H1 (cell line): ENCODE measurements around the gene TMEM25. TPM values are rescaled to one million over a fixed set of nuclear protein-coding genes. Genes with fewer than 3 reads are reported as not detected.

ENCODE experiments used
- BCL11A ChIP-seq, 2 experiments: IDR thresholded peaks; one replicate each; pipeline ENCODE4 v1.6.1; 2011; ENCODE audit warnings: low read depth in 2 of 2, low read length in 2 of 2, mild to moderate bottlenecking in 2 of 2
- CHD7 ChIP-seq: fragments of 300-600 bp; sonication (generic); IDR thresholded peaks from 2 replicates; pipeline ENCODE4 v1.7.1; 2012; ENCODE audit warnings: low read length, moderate library complexity, mild to moderate bottlenecking, inconsistent platforms; ENCODE audit not compliant: insufficient replicate concordance
- HDAC2 ChIP-seq, 2 experiments: fragments of 300-600 bp in 1 of 2; sonication (generic) in 1 of 2; IDR thresholded peaks; 2 replicates each; pipeline ENCODE4 v1.6.1; 2011 to 2012; ENCODE audit warnings: low read depth in 2 of 2, low read length in 2 of 2, mild to moderate bottlenecking in 2 of 2, moderate library complexity in 2 of 2, borderline replicate concordance in 1 of 2, inconsistent platforms in 1 of 2
- KDM5A ChIP-seq: fragments of 200-600 bp; IDR thresholded peaks from 2 replicates; pipeline ENCODE4 v1.7.1; 2012; ENCODE audit warnings: mild to moderate bottlenecking, low read length, inconsistent platforms, mixed read lengths
- RXRA ChIP-seq: IDR thresholded peaks from 2 replicates; pipeline ENCODE4 v1.6.1; 2011; ENCODE audit warnings: low read depth, mild to moderate bottlenecking, low read length, moderate library complexity; ENCODE audit not compliant: insufficient read depth
- USF2 ChIP-seq: IDR thresholded peaks from 2 replicates; pipeline ENCODE4 v1.6.1; 2011; ENCODE audit warnings: low read length, improper control_type of control experiment
- YY1 ChIP-seq: IDR thresholded peaks from 2 replicates; pipeline ENCODE4 v1.6.1; 2011; ENCODE audit warnings: low read depth, mild to moderate bottlenecking, low read length
- polyA plus RNA-seq, 7 experiments: library from polyadenylated mRNA; depleted of rRNA in 3 of 7; stranded (reverse) in 5 of 7; unstranded in 2 of 7; fragments of >200 nt in 5 of 7; fragments of 200-250 nt in 2 of 7; gene quantifications; 1 replicate in 5 of 7; 2 replicates in 1 of 7; 4 replicates in 1 of 7; pipeline versions ENCODE4 v1.2.1 to v1.2.3, GENCODE V29; 2011 to 2013; ENCODE audit warnings: missing spikeins in 2 of 7, mixed read lengths in 2 of 7
- total RNA-seq: library from RNA; stranded (reverse); fragmentation: NEBNext Ultra II Directional; extraction: Animal tissue kit (Norgen Biotek cat#: 25700); gene quantifications from 2 replicates; pipeline ENCODE4 v1.2.1, GENCODE V29; 2021

Gene TMEM25
- total and polyA plus RNA-seq, 2 of the 8 experiments (the other 6 are each of a cell fraction or from before 2014, with no cell fraction given) = 18.3 to 26.8 TPM

GRCh38 chr11:118530683-118531596 is at the start of gene TMEM25 (continued):
- no peak for TF ChIP-seq CHD7
- no peak for TF ChIP-seq BCL11A (IDR thresholded peaks at IDR 0.05; ENCODE audit: low read depth in 2 of 2, low read length in 2 of 2)
- TF ChIP-seq USF2 = no peak
- TF ChIP-seq RXRA = 0 out of 2 replicates have a peak, but pooled peaks have one; percentile 7
- peak in 1 of 2 experiments; percentile 74; a peak in 2 of 4 replicates for TF ChIP-seq HDAC2 (IDR thresholded peaks at IDR 0.05; ENCODE audit: borderline replicate concordance in 1 of 2, low read depth in 2 of 2, low read length in 2 of 2)
- TF ChIP-seq YY1 = peak; percentile 77; the same call in 1 of the 2 replicates
- TF ChIP-seq KDM5A = peak; percentile 58; the same call in 1 of the 2 replicates
